HG03103 (cell line): ENCODE measurements around the gene TBC1D14.

Source experiments
- ATAC-seq: cut with Tn5 transposase; IDR thresholded peaks from one replicate; pipeline ENCODE4 v1.9.1; 2021; ENCODE audit warnings: low read depth; ENCODE audit not compliant: unreplicated experiment

TBC1D14 gene

DNA sequence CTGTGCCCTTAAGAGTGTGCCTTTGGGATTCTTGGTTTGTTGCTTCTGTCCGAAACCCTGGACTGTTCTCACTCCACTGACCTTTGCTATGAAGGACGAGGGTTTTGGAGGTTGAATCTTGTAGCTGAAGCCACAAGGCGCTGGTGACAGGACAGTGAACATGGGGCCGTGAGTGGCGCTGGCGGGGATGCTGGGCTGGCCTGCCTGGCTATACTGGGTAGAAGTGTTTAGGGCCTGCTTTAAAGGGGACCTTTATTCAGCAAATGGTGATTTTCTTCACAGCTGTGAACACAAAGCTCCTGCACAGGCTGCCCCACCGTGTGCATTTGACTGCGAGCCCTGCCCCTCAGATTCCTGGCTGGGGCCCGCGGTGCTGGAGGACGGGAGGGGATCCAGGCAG, 106.5 kb downstream of the TBC1D14 start:
- ATAC-seq: no peak

DNA sequence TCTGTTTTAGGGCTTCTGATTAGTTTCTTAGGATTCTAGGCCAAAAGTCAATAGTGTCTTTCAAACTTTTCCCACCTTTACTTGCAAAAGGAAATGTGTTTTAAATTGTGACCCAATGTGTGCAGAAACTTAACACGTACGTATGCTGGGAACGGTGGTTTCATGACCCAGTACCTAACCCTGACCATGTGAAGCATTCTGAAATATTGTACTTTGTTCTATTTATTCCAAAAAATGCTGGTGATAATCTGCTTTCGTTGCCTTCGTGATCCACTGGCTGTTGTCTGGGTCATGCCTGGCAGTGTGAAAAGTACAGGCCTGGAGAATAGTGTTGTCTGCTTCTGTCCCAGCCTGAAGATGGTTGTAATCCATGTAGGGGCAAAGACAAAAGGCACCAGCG, 106.9 kb downstream of the TBC1D14 start:
- ATAC-seq: no peak

DNA sequence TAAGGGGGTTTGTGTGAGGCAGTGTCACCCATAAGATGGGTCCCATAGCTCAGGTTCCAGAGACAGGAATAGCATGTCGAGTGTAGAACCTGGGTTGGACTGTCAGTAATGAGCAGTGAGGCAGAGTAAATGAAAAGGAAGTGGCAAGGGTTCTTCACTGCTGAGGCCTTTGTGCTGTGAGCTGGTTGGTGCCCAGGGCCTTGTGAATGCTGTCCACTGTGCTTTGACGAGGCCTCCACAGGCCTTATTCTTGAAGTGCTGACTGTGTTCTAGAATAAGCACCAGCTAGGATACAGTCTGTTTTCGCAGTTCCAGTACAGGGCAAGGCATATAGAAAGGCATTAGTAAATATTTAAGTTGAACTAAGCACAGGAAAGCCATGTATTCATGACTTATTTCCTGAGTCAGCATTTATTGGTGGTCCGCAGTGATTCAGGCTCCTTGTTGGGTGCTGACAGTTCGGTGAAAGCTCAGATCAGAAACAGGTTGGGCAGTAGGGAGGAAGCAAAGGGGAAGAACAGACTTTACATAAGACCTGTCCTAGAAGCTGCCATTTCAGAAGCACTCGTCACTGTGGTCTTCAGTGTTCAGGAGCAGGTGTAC, 107.9 kb downstream of the TBC1D14 start:
- no peak for ATAC-seq

DNA sequence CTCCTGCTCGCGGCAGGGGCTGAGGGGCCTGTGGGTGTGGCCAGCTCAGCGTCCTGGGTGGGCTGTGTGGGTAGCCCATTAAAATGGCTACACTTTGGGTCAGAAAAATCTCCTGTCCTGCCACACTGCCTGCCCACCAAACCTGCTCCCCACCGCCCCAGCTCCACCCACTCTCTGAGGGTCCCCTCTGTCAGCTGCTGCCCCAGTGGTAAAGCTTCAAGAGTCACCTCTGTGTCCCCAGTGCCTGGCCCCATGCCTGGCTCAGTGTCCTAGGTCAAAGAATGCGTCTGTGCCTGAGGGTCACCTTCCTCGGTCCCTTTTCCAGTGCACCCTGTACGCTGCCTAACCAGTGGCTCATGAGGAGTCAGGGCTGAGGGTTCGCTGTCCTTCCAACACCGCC, 108.7 kb downstream of the TBC1D14 start:
- no peak for ATAC-seq

DNA sequence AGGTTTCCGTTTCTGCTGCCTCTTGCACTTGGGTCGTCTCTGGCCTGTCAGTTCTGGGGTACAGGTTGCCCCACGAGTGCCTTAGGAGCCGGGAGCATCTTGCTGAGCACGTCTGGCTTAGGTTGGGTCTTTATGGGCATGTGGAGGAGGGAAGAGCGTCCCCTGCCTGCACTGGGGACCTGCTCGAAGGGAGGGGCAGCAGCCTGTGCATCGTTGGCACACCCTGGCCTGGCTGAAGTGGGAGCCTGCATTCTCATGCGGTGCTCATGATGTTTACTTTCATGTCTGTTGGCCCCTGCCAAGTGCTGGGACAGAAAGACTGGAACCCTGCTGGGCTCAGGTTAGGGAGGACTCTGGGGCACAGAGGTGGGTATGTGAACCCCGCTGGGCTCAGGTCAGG, 109.7 kb downstream of the TBC1D14 start:
- ATAC-seq: no peak

DNA sequence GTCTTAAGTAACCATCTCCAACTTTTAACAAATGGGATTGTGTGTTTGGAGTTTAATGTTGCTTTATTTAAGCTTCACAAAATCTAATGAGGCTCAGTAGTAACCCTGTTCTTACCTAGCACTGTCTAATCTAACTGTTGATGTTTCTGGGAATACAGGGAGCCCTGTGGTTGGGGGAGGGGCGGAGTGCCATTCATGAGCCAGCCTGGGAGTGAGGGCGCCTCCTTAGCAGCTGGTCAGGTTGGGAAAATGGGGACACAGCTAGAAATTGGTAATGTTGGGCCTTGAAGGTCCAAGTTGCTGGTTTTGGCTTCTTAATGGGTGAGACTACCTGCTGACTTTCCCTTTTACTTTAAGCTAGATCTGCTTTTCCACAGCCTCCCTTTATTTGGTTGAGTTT, 110.7 kb downstream of the TBC1D14 start:
- no peak for ATAC-seq

DNA sequence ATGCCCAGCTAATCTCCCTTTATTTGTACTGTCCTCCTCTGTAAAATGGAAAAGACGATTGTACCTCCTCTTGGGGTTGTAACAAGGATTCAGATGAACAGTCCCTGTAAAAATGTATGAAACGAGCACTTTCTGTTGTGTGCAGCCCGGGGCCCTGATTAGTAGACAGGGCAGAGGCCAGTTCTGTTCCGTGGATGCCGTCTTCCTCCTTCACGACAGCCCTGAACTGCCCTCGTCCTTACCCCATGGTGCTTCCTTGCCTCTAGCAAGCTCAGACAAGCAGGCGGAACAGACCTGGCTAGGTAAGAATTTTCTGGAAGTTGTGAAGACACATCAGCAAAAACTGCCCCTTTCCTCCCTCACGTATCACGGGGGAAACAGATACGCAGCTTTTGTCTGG, 111.2 kb downstream of the TBC1D14 start:
- ATAC-seq: no peak

DNA sequence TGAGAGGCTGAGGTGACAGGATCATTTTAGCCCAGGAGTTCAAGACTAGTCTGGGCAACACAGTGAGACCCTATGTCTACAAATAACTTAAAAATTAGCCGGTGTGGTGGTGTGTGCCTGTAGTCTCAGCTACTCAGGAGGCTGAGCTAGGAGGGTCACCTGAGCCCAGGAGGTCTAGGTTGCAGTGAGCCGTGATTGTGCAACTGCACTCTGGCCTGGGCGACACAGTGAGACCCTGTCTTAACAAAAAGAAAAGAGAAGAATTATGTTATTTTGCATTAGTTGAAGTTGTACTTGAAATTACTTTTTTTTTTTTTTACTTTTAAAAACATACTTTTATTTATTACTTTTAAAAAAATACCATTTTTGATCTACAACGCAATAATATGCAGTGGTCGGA, 111.7 kb downstream of the TBC1D14 start:
- ATAC-seq: no peak

DNA sequence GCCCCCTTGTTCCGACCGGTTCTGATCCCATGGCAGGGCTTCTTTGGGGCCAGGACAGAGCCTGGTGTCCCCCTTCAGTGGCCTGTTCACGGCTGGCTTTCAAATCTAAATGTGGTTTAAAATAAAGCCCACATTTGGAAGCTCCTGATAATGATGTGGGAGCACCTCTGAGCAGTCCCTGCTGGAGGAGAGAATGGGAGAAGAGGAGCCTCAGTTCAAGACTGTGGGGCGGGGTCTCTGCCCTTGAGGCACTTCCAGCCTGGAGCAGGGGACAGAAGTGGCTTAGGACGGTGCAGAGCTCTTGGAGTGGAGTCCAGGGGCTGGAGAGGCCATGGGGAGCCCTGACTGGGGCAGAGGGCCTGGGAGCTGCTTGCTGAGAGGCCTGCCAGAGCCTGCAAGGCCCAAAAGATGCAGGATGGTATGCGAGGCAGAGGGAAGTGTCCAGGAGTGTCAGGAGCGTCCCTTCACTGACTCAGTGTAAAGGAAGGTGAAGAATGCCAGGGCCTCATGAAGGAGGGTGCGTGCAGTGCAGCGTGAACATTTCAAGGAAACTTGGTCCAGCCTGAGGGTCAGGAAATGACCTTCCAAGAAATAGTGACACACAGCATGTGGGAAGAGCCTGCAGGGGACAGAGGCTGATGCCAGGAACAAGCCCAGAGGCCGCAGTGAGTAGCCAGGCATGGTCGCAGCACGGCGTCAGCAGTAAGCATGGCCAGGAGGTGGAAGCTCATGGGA, 112.5 kb downstream of the TBC1D14 start:
- ATAC-seq: no peak

DNA sequence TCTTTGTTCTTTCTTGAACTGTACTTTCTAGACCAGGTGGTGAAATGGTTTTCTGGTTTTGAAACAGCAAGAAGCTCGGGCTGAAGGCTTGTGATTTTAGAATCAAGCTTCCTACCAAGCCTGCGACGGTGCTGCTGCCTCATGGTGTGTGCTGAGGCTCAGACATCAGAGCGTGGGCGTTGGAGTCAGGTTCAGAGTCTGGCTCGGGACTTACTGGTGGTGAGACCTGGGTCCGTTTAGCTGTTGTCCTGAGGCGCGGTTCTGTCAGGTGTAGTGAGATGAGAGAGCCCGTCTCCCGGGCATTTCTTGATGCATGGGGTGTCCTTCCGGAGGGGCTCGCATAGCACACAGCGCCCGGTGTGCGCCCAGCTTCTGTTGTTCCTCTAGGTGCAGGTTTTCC, 113.9 kb downstream of the TBC1D14 start:
- ATAC-seq: no peak

DNA sequence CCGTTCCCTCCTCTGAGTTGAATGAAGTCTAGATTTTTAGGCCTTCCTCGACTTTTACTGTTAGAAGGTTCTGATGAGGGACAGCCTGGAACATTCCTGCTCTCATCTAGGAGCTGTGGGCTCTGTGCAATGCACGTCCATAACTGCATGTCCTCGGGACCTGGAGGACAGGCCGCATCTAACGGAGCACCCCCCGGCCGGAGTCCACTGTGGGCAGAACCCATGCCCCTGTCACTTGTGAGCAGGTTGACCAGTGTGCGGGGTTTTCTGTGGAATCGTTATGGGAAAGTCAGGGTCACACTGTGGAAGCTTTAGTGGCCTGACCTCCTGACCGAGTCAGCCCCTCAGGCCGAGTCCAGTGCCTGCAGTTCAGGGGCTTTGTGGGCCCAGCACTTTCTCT, 114.3 kb downstream of the TBC1D14 start:
- no peak for ATAC-seq

DNA sequence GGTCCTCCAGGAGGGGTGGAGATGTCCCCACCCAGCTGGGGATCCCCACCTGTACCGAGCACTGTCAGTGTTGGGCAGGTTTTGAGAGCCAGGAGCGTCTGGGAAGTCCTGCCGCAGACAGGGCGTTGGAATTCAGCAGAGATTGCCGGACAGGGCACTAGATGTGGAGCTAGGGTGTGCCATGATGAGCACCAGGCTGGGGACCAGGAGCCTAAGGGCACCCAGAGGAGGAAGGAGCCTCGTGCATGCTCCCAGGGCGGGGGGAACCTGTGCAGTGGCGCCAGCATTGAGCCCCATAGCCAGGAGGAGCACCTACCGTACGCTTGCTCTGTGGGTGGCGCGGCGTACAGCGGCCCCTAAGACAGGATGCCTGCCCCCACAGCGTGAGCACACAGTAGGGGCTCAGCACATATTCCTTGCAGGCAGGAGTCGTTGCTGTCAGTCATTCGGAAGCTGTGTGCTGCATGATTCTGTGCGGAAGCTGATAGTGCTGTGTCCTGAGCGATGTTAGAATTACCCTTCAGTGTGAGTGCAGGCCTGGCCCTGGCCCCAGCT, 114.8 kb downstream of the TBC1D14 start:
- no peak for ATAC-seq

DNA sequence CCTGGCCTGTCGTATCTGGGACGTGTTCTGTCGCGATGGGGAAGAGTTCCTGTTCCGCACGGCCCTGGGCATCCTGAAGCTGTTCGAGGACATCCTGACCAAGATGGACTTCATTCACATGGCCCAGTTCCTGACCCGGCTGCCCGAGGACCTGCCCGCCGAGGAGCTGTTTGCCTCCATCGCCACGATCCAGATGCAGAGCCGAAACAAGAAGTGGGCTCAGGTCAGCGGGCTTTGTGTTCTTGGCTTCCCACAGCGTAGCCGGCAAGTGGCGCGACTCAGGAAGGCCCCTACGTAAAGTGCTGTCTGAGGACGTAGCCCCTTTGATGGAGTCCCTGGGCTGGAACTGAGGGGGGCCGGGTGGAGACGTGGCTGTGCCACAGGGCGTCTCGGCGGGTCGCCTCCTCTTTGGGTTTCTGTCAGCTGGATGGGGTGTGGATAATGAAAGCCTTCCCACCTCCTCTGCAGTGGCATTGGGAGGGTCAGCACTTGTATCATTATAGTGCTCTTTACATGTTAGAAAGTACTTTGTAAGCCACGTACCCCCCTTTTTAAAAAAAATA, 115.5 kb downstream of the TBC1D14 start:
- ATAC-seq: no peak

DNA sequence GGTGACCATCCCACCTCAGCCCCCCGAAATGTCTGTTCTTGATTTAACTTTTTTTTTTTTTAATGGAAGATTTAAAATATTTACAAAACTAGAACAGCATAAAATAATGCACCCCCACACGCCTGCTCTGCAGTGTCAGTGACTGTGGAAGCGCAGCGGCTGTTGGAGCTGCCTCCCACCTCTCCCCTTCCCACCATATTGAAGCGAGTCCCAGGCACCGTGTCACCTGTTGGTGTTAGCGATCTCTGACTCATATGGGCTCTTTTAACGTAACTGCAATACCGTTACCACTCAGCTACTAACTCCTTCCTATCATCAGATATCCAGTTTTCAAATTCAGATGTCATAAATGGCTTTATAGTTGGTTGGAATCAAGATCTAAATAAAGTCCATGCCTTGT, 116.5 kb downstream of the TBC1D14 start:
- ATAC-seq: no peak

DNA sequence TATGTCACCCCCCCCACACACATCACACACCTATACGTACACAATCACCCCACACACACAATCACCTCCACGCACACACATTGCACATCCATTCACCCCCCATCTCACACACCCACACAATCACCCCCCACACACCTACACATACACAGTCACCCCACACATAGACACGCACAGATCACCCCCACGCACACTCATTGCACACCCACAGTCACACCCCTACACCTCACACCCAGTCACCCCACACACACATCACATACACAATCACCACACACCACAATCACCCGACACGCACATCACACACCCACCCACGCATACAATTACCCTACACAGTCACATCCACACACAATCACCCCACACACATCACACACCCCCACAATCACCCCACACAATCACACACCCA, 117.7 kb downstream of the TBC1D14 start:
- ATAC-seq: no peak

DNA sequence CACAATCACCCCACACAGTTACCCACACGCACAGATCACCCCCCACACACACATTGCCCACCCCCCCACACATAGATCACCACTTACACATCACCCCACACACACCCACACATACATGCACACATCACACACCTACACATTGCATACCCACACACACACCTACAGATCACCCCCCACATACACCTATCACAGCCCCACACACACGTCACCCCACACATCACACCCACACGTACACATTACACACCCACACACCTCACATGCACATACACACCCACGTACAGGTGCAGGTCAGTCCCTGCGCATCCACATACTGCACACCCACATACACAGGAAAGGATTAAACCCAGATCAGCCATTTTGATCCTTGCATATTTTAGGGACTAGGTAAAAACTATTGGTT, 118.3 kb downstream of the TBC1D14 start:
- no peak for ATAC-seq

DNA sequence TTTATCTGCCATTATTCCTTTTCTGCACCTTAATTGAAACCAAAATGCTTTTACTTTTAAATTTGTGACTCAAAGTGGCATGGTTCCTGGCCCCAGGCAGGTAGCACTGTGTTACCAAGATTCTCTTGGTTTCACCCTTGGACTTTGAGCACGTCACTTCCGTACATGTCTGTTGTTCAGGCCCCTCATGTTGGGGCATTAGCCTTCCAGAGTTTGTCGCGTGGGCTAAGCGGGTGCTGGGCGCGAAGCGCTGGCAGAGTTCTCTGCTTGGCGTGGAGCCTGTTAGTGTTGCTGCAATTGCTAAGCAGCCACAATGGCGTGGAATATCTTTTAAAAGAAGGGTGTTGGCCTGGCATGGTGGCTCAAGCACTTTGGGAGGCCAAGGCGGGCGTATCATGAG, 119.6 kb downstream of the TBC1D14 start:
- ATAC-seq: no peak

DNA sequence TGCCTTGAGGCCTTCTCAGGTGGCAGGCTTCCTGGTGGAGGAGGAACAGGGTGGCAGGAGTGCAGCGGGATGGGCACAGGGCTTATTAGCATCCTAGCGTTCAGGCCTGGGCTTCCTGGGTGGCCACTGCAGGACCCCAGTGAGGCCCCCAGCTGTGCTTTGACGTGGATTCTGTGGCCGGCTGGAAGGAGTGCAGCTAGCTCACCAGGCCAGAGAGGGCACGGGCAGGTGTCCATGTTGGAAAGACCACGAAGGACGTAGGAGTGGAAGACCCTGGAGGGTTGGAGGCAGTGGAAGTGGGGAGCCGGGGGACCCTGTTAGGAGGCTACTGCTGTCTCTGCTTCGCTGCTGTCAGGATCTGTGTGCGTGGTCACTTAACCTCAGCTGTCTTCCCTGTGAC, 120.3 kb downstream of the TBC1D14 start:
- ATAC-seq: no peak

DNA sequence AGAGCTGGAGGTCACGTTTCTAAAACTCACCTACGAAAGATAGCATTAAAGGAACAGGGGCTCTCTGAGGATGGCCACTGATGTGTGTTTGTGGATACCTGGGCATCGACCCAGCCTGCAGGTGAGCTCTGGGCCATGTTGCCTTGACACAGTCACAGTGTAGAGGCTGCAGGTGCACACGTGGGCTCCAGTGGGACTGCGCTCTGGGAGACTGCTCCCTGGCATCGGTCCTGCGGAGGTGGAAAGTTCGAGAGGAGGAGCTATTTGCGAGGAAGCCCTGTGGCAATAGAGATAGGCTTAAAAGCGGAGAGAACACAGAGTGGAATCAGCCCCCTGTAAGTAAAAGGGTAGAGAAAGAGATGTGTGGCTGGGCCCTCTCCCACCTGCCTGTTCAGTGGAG, 121.2 kb downstream of the TBC1D14 start:
- no peak for ATAC-seq

DNA sequence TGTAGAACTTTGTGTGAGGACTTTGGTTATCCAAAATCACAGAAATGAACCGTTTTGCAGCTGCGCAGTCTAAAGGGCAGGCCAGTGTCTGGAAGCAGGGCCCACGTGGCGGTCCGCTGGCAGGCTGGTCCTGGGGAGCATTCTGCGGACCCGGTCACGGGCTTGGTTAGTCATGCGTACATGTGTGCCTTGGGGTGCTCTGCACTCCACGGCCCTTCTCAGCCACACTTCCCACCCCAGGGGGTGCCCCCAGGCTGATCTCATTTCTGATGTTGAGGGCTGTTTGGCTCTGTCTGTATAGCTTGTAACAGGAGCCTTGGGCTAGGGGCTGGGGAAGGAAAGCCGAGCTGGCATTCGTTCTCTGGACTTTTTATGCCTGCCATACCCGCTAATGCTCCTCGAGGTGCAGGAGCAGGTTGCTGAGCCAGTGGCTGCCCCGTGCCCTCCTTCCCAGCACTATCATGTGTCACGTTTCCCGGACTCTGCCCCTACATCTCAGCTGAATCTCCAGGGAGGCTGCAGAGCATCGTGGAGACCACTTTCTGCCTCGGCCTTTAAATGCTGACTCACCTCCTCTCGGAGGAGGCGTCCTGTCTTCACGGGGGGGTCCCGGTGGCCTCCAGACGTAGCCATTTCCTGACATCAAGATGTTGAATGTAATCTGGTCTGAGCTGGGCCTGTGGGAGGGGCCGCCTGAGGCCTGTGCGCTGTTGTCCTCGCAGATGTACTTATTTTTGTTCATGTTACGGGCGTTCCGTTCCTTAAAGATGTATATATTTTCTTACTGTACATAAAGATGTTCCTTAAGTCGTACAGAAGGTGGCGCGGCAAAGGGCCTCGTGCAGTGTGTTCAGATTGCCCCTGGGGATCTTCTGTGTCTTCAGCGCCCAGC, 122.2 kb downstream of the TBC1D14 start:
- no peak for ATAC-seq

DNA sequence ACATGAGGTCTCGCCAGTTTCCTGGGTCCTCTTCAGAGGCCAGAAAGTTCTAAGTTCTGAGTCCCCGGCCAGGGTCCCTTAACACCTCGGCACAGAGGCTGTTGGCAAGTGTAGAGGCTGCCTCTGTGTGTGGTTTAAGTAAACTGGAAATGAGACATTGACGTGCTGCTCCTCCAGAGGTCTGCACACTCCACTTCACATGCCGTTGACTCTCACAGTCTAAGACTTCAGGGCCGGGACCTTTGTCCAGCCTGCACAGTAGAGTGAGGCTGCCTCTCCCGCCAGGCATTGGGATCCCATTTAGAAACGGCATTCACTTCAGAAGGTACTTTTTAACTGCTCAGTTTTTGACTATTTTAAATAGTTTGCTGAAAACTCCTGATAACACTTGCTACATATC, 123.0 kb downstream of the TBC1D14 start:
- no peak for ATAC-seq
